GM12872 (cell line): ENCODE data around the gene CCDC171.

ENCODE experiments used
- TF ChIP-seq, protein P1 (sequence below): IDR thresholded peaks from 3 replicates; pipeline ENCODE4 v1.5.1; 2011; ENCODE audit warnings: low read depth, mild to moderate bottlenecking, low read length, moderate library complexity; ENCODE audit not compliant: insufficient read depth

CCDC171 gene

DNA sequence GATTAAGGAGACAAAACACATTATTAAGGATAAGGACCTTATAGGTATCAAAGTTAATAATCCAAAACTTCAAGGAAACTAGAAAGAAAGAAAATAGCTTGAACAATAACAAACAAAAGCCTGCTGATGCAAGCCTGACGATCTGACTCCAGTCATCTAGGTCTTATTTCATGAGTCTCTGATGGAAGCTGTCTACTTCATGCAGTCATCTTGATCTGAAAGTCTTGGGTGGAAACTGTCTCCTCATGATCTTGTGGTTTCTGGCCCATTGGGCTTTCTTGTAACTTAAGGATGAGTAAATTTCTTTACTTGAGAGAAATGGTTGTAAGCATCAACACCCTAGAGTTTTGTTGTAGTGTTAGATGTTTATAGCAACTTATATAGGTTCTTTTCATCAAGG, 21.5 kb upstream of the CCDC171 start:
- TF ChIP-seq, protein P1, sequence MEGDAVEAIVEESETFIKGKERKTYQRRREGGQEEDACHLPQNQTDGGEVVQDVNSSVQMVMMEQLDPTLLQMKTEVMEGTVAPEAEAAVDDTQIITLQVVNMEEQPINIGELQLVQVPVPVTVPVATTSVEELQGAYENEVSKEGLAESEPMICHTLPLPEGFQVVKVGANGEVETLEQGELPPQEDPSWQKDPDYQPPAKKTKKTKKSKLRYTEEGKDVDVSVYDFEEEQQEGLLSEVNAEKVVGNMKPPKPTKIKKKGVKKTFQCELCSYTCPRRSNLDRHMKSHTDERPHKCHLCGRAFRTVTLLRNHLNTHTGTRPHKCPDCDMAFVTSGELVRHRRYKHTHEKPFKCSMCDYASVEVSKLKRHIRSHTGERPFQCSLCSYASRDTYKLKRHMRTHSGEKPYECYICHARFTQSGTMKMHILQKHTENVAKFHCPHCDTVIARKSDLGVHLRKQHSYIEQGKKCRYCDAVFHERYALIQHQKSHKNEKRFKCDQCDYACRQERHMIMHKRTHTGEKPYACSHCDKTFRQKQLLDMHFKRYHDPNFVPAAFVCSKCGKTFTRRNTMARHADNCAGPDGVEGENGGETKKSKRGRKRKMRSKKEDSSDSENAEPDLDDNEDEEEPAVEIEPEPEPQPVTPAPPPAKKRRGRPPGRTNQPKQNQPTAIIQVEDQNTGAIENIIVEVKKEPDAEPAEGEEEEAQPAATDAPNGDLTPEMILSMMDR = no peak

DNA sequence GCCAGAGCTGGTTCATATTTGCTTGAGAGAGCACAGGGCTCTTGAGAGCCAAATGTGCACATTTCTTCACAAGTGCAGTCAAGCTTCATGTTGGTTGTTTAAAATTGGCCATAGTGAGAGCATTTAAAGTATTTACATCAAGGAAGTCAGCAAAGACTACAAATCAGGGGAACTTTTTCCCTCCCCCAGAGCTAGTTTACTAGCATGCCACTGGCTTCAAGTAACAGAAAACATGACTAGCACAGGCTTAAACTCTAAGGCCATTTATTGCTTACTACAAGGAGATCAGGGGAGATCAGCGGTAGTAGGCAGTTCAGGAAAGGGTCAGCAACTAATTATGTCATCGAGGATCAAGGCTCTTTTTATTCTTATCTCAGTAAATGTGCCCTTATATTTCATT, 11.0 kb upstream of the CCDC171 start:
- TF ChIP-seq, protein P1 = no peak

DNA sequence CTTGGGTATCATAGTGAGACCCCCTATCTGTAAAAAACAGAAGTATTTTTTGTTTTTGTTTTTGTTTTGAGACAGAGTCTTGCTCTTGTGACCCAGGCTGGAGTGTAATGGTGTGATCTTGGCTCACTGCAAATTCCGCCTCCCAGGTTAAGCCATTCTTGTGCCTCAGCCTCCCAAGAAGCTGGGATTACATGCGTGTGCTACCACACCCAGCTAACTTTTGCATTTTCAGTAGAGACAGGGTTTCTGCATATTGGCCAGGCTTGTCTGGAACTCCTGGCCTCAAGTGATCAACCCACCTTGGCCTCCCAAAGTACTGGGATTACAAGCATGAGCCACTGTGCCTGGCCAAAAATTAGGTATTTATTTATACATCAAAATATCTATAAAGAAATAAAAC, 10.2 kb upstream of the CCDC171 start:
- TF ChIP-seq, protein P1 = no peak

DNA sequence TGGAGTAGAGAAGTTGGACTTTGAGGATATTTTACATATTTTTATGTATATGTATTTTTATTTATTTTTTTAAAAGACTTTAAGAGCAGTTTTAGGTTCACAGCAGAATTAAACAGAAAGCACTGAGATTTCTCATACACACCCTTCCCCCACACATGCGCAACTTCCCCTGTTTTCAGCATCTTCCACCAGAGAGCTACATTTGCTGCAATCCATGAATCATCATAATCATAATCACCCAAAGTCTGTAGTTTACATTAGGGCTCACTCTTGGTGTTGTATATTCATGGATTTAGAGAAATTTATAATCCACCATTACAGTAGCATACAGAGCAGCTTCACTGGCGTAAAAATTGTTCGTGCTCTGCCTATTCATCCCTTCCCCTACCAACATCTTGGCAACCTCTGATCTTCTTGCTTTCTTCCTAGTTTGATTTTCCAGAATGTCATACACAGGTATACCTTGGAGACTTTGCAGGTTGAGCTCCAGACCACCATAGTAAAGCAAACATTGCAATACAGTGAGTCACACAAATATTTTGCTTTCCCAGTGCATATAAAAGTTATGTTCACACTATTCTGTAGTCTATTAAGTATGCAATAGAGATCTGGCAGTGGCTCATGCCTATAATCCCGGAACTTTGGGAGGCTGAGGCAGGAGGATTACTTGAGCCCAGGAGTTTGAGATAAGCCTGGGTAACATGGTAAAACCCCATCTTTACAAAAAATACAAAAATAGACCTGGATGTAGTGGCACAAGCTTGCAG, 9.6 kb upstream of the CCDC171 start:
- TF ChIP-seq, protein P1 = no peak

DNA sequence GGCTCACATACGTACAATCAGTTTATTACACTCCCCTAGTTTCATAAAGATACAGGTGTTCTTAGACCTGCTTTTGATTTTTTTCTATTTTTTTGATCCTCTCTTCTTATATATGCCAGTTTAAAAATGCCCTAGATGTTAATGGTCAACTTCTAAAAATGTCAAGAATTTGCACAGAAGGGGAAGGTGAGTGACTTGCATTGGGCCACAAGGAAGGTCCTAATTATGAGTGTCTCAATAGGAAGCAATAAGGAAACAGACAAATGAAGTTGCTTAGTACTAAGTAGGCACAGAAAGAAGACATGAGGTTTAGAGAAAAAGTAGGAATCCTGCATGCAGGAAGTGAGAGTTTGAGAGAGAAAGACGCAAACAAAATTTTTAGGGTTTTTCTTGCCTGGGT, 3.2 kb upstream of the CCDC171 start:
- TF ChIP-seq, protein P1 = no peak

DNA sequence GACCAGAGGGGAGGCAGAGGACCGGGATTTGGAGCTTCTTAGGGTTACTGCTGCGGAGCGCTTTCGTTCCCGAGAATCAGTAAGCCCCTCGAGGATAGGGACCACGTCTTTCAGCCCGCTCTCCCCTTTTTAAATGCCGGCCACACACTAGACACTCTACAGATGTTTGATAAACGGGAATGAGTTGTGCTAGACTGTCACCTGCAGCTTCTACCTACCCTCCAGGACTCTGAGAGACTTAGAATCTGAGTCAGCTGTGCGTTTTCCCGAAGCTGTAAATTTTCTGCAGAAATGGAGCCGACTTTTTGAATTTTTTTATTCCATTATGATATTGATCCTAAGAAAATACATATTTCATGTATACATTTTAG, 670 bp downstream of the CCDC171 start:
- TF ChIP-seq, protein P1 = no peak

DNA sequence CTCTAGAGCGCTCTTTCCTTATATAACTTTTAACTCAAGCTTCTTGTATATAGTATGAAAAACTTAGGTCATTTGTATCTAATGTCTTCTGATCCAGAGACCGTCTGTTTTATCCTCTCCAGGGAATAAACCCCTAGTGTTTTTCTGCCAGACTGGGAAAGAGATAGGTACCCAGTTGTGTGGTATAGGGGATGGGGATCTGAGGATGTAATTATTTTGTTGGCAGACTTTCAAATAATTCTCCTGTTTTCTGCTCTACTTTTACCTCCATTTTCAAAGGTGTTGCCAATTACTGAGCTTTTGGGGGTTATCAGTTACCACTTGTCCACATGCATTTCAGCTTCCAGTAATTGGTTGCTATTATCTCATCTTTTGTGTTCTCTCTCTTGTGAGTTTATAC, 17.9 kb downstream of the CCDC171 start:
- TF ChIP-seq, protein P1 = no peak
